Measurements from ENCODE around the gene COLEC12.

COLEC12 gene

DNA sequence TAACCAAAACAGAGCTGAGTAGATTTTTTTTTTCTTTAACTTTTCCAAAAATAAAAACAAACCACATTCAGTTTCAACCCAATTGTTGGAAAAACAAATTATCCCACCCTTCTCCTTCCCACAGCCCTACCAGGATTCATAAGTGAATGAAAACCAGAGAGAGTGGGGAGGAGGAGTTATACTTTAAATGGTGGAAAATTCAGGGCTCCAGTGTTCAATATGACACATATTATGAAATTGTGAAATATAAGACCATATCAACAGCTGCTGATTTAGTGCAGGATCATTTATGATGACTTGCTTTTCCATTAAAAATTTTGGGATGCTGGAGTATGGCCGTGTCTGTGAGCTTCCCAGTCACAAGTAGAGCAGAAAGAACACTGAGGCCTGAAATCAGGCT lies 26.7 kb downstream of the COLEC12 start:
- DNase-seq (ENCODE audit: low spot score), result no peak

GRCh38 chr18:471716-472115 lies 28.8 kb downstream of the COLEC12 start:
- DNase-seq (ENCODE audit: low spot score), result no peak

GRCh38 chr18:470661-471501 lies 29.6 kb downstream of the COLEC12 start:
- no peak for DNase-seq (ENCODE audit: low spot score)

GRCh38 chr18:468955-469790 lies 31.3 kb downstream of the COLEC12 start:
- no peak for DNase-seq (ENCODE audit: low spot score)

- DNase-seq (ENCODE audit: low spot score), result no peak
These were observed 36.5 kb downstream of the COLEC12 start for GRCh38 chr18:463827-464541.

DNA sequence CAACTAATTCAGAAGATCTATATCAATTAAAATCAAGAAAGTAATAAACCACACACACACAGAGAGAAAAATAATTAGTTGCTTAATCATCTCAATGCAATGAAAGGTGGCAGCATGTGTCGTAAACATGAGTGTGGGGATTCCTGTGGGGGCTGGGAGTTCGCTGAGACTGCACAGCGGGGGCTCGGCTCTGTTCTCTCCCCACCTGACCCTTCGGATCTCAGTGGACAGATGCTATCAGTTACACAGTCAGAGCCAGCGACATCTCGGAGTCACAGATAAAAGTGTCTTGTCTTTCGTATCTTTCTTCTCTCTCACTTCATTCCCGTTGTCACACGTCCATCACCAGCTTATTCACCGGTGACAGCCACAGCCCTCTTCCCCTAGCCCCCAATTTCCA lies 37.1 kb downstream of the COLEC12 start:
- no peak for DNase-seq (ENCODE audit: low spot score)

GRCh38 chr18:461762-462161 lies 38.7 kb downstream of the COLEC12 start:
- no peak for DNase-seq (ENCODE audit: low spot score)

GRCh38 chr18:460791-461190 lies 39.7 kb downstream of the COLEC12 start:
- DNase-seq (ENCODE audit: low spot score), result no peak

- DNase-seq (ENCODE audit: low spot score), result no peak
These were observed 40.5 kb downstream of the COLEC12 start for GRCh38 chr18:459814-460593.

GRCh38 chr18:457521-458412 lies 42.7 kb downstream of the COLEC12 start:
- no peak for DNase-seq (ENCODE audit: low spot score)

GRCh38 chr18:457140-457519 lies 43.4 kb downstream of the COLEC12 start:
- DNase-seq (ENCODE audit: low spot score), result no peak

GRCh38 chr18:456361-457139 lies 44.0 kb downstream of the COLEC12 start:
- DNase-seq (ENCODE audit: low spot score), result no peak

GRCh38 chr18:453400-453799 lies 47.1 kb downstream of the COLEC12 start:
- no peak for DNase-seq (ENCODE audit: low spot score)

DNA sequence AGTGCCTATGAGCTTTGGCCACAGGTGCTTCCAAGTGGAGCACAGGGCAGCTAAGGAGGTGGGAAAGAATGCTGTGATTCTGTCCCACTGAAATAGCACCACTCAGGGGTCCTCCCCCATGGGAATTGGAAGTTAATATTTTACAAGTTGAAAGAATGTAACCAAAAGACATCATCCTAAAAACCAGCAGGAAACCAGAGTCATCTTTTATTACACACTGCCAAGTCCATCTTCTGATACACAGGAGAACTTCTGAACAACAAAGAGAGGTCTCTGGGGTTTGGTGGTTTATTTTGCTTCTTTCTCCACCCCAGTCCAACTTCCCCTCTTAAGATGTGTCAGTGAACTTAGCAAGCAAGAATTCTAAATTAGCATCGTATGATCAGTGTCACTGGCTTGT lies 47.7 kb downstream of the COLEC12 start:
- no peak for DNase-seq (ENCODE audit: low spot score)

DNA sequence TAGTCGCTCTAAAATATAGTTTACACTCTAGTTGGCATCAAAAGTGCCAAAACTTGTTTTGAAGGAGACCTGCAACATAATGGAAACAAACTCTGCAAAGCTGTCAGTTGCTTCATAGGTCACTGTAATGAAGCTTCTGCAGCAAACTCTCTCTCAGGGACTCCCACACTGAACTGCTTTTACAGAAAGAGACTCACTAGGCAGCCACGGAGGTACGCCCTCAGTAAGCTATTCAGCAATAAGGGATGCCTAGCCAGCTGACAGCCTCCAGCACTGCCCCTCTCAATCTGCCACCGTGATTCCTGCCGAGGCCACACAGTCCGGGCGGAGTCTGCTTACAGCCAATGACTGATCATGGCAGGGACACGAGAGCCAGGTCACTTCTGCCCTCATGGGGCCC lies 51.1 kb downstream of the COLEC12 start:
- no peak for DNase-seq (ENCODE audit: low spot score)

- DNase-seq (ENCODE audit: low spot score), result no peak
These were observed 52.2 kb downstream of the COLEC12 start for GRCh38 chr18:448116-448790.

- no peak for DNase-seq (ENCODE audit: low spot score)
These were observed 53.5 kb downstream of the COLEC12 start for GRCh38 chr18:446941-447560.

DNA sequence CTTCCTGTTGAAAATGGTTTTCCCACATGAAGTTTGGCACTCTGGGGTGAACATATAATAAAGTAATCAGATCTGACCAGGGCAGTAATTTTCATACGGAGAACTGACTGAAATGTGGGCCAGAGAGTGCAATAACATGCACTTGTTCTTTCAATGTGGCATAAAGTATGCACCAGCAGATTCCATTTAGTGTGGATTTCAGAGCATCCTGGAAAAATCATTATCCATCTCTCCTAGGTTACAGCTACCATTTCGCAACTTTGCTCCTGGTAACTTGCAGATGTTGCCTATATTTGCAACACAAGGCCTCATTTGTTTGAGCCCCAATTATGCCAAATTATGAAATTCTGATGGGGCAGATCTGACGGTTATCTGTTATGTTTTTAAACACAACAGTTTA lies 55.4 kb downstream of the COLEC12 start:
- no peak for DNase-seq (ENCODE audit: low spot score)

GRCh38 chr18:438571-438970 lies 61.9 kb downstream of the COLEC12 start:
- no peak for DNase-seq (ENCODE audit: low spot score)

Measured in cerebellar cortex (tissue), 1 donor.